GM19025 (cell line): ENCODE results near the gene UNC5C.

Experiments
- ATAC-seq: cut with Tn5 transposase; IDR thresholded peaks from one replicate; pipeline ENCODE4 v1.9.1; 2021; ENCODE audit warnings: mild to moderate bottlenecking, low read depth, moderate library complexity; ENCODE audit not compliant: unreplicated experiment

The UNC5C gene

DNA sequence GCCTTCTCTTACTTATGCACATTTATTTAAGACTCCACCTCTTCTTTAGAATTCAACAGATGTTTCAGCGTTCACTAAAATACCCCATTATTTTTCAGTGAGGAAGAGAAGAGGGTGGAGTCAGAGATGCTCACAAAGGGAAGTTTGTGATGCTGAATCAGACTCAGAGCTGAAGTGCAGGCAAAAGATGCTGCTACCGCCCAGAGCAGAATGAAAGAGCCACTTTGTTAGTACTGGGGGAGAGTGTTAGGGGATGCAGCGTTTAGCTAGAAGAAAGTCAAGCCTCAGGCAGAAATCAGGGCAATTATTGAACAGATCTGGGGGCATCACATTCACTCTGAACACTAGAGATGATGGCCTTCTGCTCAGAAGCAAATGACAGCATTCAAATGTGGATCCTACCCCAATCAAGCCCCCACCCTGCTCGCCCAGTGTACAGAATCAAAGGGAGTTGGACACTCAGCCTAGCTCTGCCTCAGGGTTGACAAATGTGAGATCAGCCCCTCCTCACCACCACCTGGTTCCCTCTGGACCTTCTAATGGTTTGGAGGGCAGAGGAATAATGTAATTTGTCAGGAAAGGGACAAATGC lies 138.3 kb downstream of the UNC5C start:
- no peak for ATAC-seq

DNA sequence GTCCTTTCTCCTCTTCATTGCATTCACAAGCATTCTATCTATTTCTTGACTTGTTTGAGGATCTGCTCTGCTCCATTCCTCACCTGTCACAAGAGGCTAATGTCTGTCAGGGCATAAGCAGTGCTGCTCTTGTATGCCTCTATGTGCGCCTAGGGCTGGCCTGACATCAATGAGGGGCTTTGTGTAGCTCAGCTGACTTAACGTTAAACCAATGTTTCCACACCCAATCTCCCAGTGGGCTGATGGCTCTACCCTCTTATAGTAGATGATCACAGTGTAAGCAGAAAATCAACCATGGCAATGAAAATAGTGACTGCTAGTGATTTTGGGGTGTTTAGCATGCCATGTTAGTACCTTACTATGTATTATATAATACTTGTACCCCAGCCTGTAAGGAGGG lies 139.0 kb downstream of the UNC5C start:
- no peak for ATAC-seq

DNA sequence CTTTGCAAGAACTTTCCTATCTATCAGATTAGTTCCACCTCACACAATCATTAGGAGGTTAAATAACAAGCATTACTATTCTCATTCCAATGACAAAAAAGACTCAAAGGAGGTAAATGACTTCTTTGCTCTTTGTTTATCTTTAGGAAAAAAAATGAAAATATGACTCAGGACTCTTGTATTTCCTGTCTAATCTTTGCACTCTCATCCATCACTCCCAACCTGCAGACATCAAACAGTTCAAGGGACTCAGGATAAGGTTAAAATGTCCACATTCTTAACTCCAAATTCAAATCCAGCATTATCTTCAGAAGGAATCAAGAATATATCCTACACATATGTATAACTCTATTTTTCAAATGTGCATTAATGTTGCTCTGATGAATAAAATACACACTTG lies 139.6 kb downstream of the UNC5C start:
- no peak for ATAC-seq

DNA sequence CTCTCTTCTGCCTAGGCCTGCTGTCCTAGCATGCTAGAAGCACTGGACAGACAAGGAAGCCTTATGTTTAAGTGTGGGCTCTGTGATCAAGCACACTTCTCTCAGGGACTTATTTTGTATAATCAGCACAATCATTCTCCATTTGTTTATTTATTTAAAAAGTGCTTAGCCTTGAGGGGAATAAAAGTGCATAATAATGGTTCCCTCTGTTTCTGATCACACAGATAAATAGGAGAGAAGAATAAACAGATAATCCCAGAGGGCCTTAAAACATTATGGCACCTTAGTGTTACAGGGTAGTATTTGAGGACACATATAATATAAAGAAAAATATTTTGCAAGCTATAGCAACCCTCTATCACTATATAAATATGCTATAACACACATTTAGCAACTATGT lies 146.5 kb downstream of the UNC5C start:
- ATAC-seq, result no peak

DNA sequence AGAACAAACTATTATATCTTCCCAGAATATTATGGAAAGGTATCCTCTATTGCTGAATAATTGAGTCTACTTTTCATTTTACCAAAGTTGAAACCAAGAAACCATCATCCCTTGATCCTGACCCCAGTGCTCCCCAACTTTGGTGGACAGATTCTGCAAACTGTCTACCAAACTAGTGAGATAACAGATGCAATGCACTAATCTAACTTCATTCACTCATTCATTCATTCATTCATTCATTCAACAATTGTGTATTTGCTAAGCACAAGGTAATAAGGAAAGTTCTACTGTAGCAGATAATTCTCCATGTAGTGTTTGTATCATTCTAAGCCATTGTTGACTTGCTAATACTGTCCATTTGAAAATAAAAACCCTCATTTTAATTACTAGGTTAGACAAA lies 150.6 kb downstream of the UNC5C start:
- no peak for ATAC-seq

DNA sequence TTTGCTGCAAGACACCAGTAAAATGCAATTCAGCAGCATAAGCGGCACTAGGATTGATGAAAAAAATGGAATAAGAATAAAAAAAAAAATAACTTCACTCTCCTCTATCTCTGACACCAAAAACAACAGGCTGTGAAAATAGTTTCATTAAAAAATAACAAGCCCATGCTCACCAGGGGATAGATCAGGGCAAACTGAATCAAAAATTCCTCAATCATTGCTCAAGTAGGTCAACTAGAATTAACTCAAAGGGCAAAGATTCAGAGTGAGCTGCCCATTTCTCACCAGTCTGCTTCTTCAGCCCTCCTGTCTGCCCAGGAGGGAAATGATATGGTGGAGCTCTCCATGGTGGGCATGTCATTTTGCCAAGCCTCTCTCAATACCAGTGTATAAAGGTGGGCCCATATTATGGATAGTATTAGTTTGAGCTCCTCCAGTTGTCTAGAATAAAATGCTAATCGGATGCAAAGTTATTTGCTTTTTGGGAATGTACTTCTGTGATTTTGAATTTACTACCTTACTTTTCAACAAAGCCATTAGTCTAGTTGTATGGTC lies 153.9 kb downstream of the UNC5C start:
- no peak for ATAC-seq

DNA sequence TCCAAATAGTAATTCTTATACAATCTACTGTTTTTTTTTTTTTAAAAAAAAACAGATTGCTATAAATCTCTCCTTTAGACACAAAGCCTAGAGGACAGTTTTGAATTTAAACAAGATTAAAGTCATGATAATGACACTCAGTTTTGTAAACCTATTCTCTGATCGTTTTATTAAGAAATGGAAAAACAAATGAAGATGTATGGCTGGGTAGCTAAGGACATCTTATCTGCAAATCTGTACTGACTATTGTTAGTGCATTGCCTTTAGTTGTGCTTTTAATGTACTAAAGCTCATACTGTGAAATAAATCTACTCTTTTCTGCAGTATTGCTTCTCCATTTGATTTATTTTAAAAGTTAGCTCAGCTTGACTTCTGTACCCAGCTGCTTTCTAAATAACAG lies 155.0 kb downstream of the UNC5C start:
- no peak for ATAC-seq

DNA sequence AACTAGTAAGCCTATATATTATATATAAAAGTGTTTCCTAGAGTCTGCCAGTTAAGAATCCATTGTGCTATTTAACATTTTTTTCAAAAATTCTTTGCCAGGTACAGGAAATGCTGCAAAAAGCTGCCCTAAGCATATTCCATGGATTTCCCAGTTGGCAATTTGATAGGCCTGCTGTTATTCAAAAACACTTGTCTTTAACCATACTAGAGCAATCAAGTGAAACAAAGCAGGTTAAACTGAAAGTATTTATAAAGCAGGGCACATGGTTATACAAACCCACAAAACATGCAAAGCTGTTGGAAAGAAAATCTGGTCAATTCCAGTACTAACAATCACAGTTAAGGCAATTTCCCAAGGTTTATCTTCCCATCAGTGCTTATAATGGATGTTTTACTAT lies 159.9 kb downstream of the UNC5C start:
- ATAC-seq, result no peak

DNA sequence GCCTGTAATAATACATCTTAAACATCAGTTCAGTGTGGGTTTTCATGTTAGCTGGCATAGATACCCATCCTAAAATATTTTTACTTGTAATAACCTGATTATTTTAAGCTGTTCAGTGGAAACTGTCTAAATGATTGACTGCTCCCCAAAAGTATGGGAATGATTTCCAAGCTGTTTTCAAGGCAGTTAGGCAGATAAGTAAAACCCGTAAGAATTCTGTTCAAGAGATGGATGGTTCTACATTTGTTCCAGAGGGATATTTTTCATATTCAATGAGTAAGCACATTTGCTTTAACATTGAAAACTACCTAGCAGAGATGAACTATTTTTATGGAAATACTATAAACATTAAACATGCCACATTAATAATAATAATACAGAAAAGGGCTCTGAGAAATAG lies 161.1 kb downstream of the UNC5C start:
- no peak for ATAC-seq

DNA sequence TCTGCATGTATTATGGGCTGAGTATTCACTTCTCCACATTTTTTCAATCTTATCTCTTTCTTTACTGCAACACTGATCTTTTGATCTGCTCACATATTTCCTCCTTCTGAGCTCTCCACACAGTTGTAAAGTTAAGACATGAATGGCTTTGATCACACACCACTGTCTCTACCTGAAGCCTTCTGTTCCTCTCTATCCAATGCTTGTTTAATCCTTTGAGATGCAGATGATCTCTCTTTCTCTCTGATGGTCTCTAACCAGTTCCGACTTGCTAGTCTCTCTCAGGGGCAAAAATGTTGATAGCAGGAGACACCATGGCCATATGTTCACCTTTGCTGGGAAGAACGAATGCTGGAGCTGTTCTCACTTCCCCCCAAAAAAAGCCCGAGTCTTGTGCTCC lies 162.4 kb downstream of the UNC5C start:
- ATAC-seq, result no peak

DNA sequence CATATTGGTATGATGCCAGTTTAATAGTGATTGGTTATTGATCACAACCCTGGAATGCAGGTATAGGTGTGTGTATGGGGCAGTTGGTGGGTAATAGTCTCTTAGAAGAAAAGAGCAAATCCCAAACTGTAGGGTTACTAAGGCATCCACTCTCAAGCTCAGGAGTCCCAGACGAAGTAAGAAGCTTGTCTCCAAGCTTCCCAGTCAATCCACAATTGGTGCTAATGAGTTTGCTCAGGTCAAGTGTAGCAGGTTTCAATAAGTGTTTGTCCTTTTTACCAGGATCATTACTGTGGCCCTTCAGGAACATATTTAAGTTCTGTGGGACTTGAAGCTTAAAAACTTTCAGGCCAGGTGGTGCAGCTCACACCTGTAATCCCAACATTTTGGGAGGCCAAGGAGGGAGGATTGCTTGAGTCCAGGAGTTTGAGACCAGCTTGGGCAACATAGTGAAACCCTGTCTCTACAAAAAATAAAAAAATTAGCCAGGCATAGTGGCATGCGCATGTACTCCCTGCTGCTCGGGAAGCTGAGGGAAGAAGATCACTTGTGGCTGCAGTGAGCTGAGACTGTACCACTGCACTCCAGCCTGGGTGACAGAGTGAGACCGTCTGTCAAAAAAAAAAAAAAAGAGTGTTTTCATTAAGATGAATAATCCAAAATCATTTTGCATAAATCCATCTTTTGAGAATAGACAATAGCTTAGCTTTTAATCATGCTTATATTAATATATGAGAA lies 166.8 kb downstream of the UNC5C start:
- no peak for ATAC-seq

DNA sequence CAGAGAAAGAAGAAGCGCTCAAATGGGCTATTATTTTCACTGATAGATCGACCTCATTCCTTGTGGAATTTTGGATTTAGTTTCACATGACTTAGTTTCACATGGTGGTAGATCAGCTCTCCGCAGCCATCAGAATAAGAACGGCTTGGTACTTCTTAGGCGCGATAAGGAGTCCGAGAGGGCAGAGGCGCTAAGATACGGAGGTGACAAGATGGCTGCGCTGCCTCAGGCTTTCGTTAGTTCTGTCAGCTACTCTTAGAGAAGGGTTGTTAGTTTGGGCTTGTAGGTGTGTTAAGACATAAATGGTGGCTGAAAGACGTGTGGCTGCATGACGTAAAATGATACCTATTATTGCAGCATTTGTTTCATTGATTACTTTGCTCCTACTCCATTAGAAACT lies 169.1 kb downstream of the UNC5C start:
- no peak for ATAC-seq

DNA sequence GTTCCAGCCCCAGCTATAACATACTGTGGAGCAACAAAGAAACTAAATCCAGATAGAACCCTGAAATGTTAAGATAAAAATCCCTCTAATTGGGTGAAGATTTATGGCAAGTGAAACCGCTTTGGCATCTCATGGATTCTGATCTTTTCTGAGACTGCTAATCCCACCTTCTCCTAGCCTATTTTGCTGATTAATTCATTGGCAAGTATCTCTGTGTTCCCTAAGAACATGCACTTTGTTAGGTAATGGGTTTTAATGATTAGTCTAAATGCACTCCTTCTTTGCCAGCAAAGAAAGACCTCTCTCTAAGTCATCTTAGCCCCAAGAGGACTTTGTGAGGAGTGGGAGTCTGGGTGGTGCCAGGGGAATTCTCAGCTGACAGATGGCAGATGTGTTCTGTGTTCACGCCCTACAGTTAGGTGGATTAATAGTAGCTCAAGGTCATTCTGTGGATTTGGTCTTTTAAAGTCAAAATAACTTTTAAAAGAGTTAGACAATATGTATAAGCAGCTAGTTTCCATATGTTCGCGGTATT lies 171.3 kb downstream of the UNC5C start:
- no peak for ATAC-seq

DNA sequence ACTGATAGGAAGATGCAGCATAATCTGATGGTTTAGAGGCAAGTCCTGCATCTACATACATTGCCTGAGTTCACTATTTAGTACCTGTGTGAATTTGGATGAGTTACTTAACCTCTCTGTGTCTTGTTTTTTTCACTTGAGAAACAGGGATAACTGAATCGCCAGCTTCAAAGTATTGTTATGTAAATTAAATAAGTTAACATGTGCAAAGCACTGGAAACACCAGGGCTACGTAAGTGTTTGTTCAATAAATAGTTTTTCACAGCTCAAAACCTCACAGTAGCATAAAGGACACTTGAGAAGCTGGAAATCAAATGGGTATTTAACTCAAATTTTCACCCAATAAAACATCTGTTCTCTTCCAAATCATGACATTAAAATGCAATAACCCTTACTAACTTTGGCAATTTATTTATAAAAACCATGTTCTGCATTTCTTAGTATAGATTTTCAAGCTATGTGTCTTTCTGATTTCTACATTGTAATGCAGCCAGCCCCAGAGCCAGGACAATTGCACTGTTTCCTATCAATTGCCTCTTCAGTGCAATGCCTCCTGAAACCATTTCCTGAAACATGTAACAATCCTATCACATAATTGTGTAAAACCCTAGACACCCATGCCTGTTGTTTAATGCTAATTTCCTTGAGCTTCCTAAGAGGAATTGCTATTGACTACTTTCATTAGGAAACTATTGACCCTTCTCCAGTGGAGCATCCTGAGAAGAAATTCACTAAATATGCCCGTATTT lies 177.1 kb downstream of the UNC5C start:
- no peak for ATAC-seq

DNA sequence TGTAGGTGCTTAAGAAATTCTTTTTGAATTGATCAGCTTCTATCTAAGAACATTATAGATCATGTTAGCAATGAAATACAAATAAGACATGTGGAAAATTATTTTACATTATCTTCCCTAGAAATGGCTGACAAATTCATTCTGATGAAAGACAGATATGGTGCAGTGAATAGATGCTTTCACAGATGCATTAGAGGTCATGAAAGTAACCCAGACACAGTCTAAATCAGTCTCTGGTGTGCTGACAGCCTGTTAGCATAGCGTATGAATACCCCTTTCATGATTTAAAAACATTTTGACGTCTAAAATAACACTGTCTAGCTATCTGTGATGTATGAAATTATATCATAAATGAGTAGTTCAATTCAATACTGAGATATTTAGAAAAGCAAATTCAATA lies 180.9 kb downstream of the UNC5C start:
- no peak for ATAC-seq

DNA sequence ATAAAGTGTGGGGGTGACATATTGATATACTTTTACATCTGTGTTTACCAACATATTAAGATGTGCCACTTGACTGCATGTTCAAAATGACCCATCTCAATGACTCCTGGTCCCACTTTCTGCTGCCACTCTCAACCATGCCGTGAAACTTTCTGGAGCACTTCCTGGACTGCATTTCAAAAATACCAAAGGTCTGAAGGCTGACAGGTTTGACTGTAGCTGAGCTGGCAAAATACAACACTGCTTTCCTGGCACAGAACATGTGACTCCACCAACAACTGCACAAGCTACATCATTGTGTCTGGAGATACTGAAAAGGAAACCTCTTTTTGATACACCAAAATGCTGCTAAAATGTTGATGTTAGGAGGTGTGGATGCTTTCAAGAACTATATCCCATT lies 184.8 kb downstream of the UNC5C start:
- no peak for ATAC-seq

DNA sequence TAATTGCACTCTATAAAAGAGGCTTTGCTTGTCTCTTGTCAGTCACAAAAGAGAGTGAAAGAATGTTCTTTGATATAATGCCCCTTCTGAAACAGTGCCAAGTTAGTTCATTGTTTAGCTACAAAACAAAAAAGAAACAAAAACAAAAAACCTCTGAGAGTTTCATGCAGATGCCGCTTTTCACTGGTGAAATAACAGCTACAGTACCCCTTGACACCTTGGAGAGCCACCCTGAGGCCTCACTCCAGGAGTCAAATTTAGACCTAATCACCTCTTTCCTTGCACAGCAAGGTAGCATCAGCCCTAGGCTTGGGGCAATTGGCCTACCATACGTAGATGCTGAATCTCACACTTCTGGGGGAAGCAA lies 185.2 kb downstream of the UNC5C start:
- no peak for ATAC-seq

DNA sequence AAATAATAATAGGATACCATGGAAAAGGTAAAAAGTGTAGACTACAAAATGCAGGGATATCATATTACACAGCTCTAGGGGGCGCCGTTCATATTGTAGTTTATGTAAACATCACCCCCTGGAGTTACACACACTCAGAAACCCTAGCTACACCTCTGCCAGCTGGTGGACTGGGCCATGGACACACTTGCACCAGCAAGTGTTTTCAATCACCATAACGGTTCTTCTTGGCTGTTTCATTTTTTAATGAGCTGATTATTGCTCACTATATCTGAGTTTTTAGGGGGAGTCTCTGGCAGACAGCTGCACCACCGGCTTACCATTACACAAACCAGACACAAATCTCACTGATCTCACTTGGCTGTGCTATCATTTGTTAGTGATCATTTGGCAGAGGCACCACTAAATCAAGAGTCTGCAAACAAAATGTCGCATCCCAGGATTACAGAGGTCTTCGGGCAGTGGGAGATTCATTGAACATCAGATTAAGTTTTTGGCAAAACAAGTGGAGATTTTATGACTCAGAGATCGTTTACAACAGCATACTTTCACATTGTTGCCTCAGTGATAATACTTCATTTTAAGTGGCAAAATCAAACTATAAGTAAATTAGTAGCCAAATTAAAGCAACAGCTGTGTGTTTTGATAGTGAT lies 185.7 kb downstream of the UNC5C start:
- no peak for ATAC-seq

DNA sequence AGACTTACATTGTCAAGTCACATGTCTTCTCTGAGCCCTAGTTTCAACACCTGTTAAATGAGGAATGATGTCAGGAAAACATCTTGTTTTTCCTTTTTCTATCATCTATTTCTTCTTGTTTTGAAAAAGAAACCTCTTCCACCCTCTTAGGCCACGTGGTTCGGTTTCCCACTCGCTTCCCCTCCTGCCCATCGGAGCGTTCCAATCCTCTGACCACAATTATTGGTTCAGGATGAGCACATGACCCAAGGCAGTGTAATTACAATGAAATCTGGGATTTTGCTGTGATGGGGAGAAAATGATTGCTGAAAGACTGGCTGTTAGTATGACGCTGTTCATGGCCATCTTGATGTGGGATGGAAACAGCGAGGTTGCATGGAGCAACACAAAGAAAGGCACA lies 186.7 kb downstream of the UNC5C start:
- no peak for ATAC-seq

DNA sequence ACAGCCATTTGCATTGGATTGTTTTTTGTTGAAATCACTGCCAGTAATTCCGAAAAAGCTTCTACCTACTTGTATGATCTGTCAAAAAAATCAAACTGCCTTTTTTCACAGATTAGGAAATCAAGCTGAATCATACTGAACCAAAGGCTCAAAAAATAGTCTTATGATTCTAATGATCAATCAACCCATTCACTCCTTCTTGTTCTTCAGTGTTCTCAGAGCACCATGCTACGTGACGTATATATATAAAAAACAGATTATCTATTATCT lies 187.1 kb downstream of the UNC5C start:
- ATAC-seq, result no peak
